AG04449 (cell line): ENCODE data around the gene CD48.

Experiments used
- CTCF ChIA-PET: fragments of 350-600 bp; formaldehyde crosslinking; extraction: SDS; loops from one replicate; lab custom pipeline; 2021; ENCODE audit warnings: antibody characterized with exemption; lab: Yijun Ruan, JAX
- POLR2A ChIA-PET: fragments of 400-600, 350-600 bp; formaldehyde crosslinking; extraction: SDS; loops from one replicate; lab custom pipeline; 2020; ENCODE audit warnings: antibody characterized with exemption, inconsistent platforms; lab: Yijun Ruan, JAX
- DNase-seq: peaks from one replicate; pipeline ENCODE4 v3.0.0-alpha.2; 2010; ENCODE audit warnings: low read depth, low spot score
- H3K4me3 ChIP-seq: 2 replicates; pipeline ENCODE4 v1.5.1; 2011; ENCODE audit warnings: low read depth, mild to moderate bottlenecking, control low read depth, low read length
- CTCF ChIP-seq: IDR thresholded peaks from one replicate; pipeline ENCODE4 v1.5.1; 2011; ENCODE audit warnings: mild to moderate bottlenecking, moderate library complexity, low read length, control low read depth, inconsistent platforms; ENCODE audit not compliant: insufficient read depth; ENCODE audit errors: missing control alignments

Gene CD48

GRCh38 chr1:160726114-160726497, 14.5 kb upstream of the CD48 start:
- no peak for DNase-seq
- no peak for TF ChIP-seq CTCF
- ChIA-PET POLR2A (no interaction called here), CTCF (no interaction called here)
- H3K4me3 ChIP-seq: no peak overlapping the region

GRCh38 chr1:160724465-160725242, 13.0 kb upstream of the CD48 start:
- POLR2A ChIA-PET: no interaction called here
- DNase-seq: no peak
- CTCF ChIA-PET: interaction anchor here (0.6 to 1.0 kb wide), 3 partner anchors 9 to 267 kb away, joined by 3 to 4 read pairs (median 3); no protein-coding TSS in a partner anchor
- TF ChIP-seq CTCF: no peak
- H3K4me3 ChIP-seq: no peak overlapping the region

GRCh38 chr1:160723332-160723731, 11.7 kb upstream of the CD48 start:
- CTCF ChIA-PET: interaction anchor here (1.1 kb wide), 1 partner anchor 17 kb away, joined by 3 read pairs; no protein-coding TSS in a partner anchor
- no peak for TF ChIP-seq CTCF
- POLR2A ChIA-PET: no interaction called here
- no peak for DNase-seq
- no peak overlapping the region for H3K4me3 ChIP-seq

GRCh38 chr1:160722726-160723125, 11.1 kb upstream of the CD48 start:
- no peak for TF ChIP-seq CTCF
- DNase-seq: no peak
- ChIA-PET POLR2A (no interaction called here), CTCF (interaction anchor here (1.1 kb wide), 1 partner anchor 18 kb away, joined by 3 read pairs; no protein-coding TSS in a partner anchor)
- H3K4me3 ChIP-seq: no peak overlapping the region

GRCh38 chr1:160721473-160721872, 9.9 kb upstream of the CD48 start:
- POLR2A ChIA-PET: no interaction called here
- H3K4me3 ChIP-seq: no peak overlapping the region
- no peak for TF ChIP-seq CTCF
- CTCF ChIA-PET: no interaction called here
- no peak for DNase-seq

GRCh38 chr1:160720356-160721085, 8.9 kb upstream of the CD48 start:
- ChIA-PET CTCF (no interaction called here), POLR2A (interaction anchor here (0.7 kb wide), 1 partner anchor 485 kb away, joined by 3 read pairs; no protein-coding TSS in a partner anchor)
- DNase-seq: no peak
- TF ChIP-seq CTCF: no peak
- no peak overlapping the region for H3K4me3 ChIP-seq
